OCI-LY1 (cell line): Measurements from ENCODE around the gene ZNF804A.

Source experiments
- H2AFZ ChIP-seq: fragments of 200-600 bp; sonication (generic), shearing (Covaris generic); 2 replicates; pipeline ENCODE4 v1.6.0; 2014; ENCODE audit warnings: antibody characterized with exemption, mild to moderate bottlenecking, low read length
- H3F3A ChIP-seq: fragments of 200-600 bp; sonication (generic), shearing (Covaris generic); 2 replicates; pipeline ENCODE4 v1.6.0; 2014; ENCODE audit warnings: mild to moderate bottlenecking, antibody characterized with exemption, low read length, moderate library complexity; ENCODE audit not compliant: insufficient read depth
- H3K27ac ChIP-seq: fragments of 200-600 bp; sonication (generic); 2 replicates; pipeline ENCODE4 v1.5.1; 2014; ENCODE audit warnings: low read length, mixed run types, mild to moderate bottlenecking, low read depth; ENCODE audit not compliant: poor library complexity, severe bottlenecking
- H3K27me3 ChIP-seq: fragments of 200-600 bp; sonication (generic); 2 replicates; pipeline ENCODE4 v1.6.0; 2014; ENCODE audit warnings: antibody characterized with exemption, mild to moderate bottlenecking, low read length, moderate library complexity; ENCODE audit not compliant: insufficient read depth
- H3K36me3 ChIP-seq: fragments of 200-600 bp; sonication (generic); 2 replicates; pipeline ENCODE4 v1.6.1; 2014; ENCODE audit warnings: mild to moderate bottlenecking, antibody characterized with exemption, low read length, moderate library complexity, mixed read lengths; ENCODE audit not compliant: insufficient read depth
- H3K4me1 ChIP-seq: fragments of 200-600 bp; sonication (generic); 2 replicates; pipeline ENCODE4 v1.5.1; 2014; ENCODE audit warnings: mild to moderate bottlenecking, low read length, moderate library complexity; ENCODE audit not compliant: insufficient read depth, severe bottlenecking
- H3K4me2 ChIP-seq: fragments of 200-600 bp; sonication (generic), shearing (Covaris generic); 2 replicates; pipeline ENCODE4 v1.6.1; 2014; ENCODE audit warnings: low read length
- H3K4me3 ChIP-seq: fragments of 200-600 bp; sonication (generic); 2 replicates; pipeline ENCODE4 v1.5.1; 2014; ENCODE audit warnings: low read length, low read depth, mild to moderate bottlenecking, mixed read lengths; ENCODE audit not compliant: poor library complexity, severe bottlenecking
- H3K79me2 ChIP-seq: fragments of 200-600 bp; shearing (Covaris generic); 2 replicates; pipeline ENCODE4 v1.6.1; 2016; ENCODE audit warnings: mixed run types, low read length, mixed read lengths; ENCODE audit not compliant: insufficient read depth
- H3K9ac ChIP-seq: fragments of 200-600 bp; sonication (generic), shearing (Covaris generic); 2 replicates; pipeline ENCODE4 v1.6.1; 2014; ENCODE audit warnings: mild to moderate bottlenecking, low read length, mixed read lengths
- H3K9me2 ChIP-seq: fragments of 200-600 bp; sonication (generic), shearing (Covaris generic); 2 replicates; pipeline ENCODE4 v1.6.1; 2014; ENCODE audit warnings: low read depth, mild to moderate bottlenecking, low read length, mixed read lengths
- H3K9me3 ChIP-seq: fragments of 200-600 bp; shearing (Covaris generic); 2 replicates; pipeline ENCODE4 v1.6.1; 2014; ENCODE audit warnings: low read length, mixed read lengths
- H4K20me1 ChIP-seq: fragments of 200-600 bp; sonication (generic), shearing (Covaris generic); 2 replicates; pipeline ENCODE4 v1.6.0; 2016; ENCODE audit warnings: mild to moderate bottlenecking, low read length; ENCODE audit not compliant: insufficient read depth
- CTCF ChIP-seq: fragments of 200-600 bp; sonication (generic), shearing (Covaris generic); IDR thresholded peaks from 2 replicates; pipeline ENCODE4 v1.5.1; 2017; ENCODE audit warnings: mild to moderate bottlenecking, antibody characterized with exemption, low read length, moderate library complexity, mixed read lengths
- EZH2 ChIP-seq: fragments of 200-600 bp; sonication (generic), shearing (Covaris generic); IDR thresholded peaks from 2 replicates; pipeline ENCODE4 v1.8.0; 2017; ENCODE audit warnings: borderline replicate concordance, mixed run types, mild to moderate bottlenecking, antibody characterized with exemption, low read length, moderate library complexity, mixed read lengths

The ZNF804A gene

GRCh38 chr2:184558713-184559464, 39.4 kb upstream of the ZNF804A start:
- Histone ChIP-seq H3K4me1 (no peaks in the 10 kb centered on the region), H3K4me2 (no peak overlapping the region), H3K4me3 (no peak overlapping the region), H4K20me1 (no peaks in the 10 kb centered on the region), H3F3A (no peaks in the 10 kb centered on the region), H2AFZ (no peak overlapping the region), H3K9me2 (no peaks in the 10 kb centered on the region), H3K36me3 (no peaks in the 10 kb centered on the region), H3K27me3 (no peaks in the 10 kb centered on the region), H3K79me2 (no peaks in the 10 kb centered on the region), H3K9ac (no peak overlapping the region), H3K27ac (no peak overlapping the region), H3K9me3 (no peaks in the 10 kb centered on the region)
- TF ChIP-seq EZH2 (no peak), CTCF (no peak)

GRCh38 chr2:184560603-184561002, 37.7 kb upstream of the ZNF804A start:
- H3K36me3 ChIP-seq = no peaks in the 10 kb centered on the region
- no peaks in the 10 kb centered on the region for H3K9me2 ChIP-seq
- H2AFZ ChIP-seq = no peak overlapping the region
- no peaks in the 10 kb centered on the region for H3F3A ChIP-seq
- TF ChIP-seq EZH2 (no peak), CTCF (no peak)
- H3K79me2 ChIP-seq = no peaks in the 10 kb centered on the region
- no peaks in the 10 kb centered on the region for H3K9me3 ChIP-seq
- no peak overlapping the region for H3K27ac ChIP-seq
- H3K9ac ChIP-seq = no peak overlapping the region
- H4K20me1 ChIP-seq = no peaks in the 10 kb centered on the region
- H3K4me1 ChIP-seq = no peaks in the 10 kb centered on the region
- no peaks in the 10 kb centered on the region for H3K27me3 ChIP-seq
- no peak overlapping the region for H3K4me2 ChIP-seq
- no peak overlapping the region for H3K4me3 ChIP-seq

- Histone ChIP-seq H4K20me1 (no peaks in the 10 kb centered on the region), H3K4me1 (no peaks in the 10 kb centered on the region), H3K9ac (no peak overlapping the region), H3K27ac (no peak overlapping the region), H3K9me3 (no peaks in the 10 kb centered on the region), H2AFZ (no peak overlapping the region), H3K36me3 (no peaks in the 10 kb centered on the region), H3K9me2 (no peaks in the 10 kb centered on the region), H3F3A (no peaks in the 10 kb centered on the region), H3K4me3 (no peak overlapping the region), H3K79me2 (no peaks in the 10 kb centered on the region), H3K4me2 (no peak overlapping the region), H3K27me3 (no peaks in the 10 kb centered on the region)
- TF ChIP-seq EZH2 (no peak), CTCF (no peak)
These were observed 35.8 kb upstream of the ZNF804A start for GRCh38 chr2:184562532-184562931.
